Endodermal cell (in vitro differentiated cells): ENCODE results near the gene SPG7. TPM values are rescaled to one million over a fixed set of nuclear protein-coding genes. Genes with fewer than 3 reads are reported as not detected.

Experiments
- DNase-seq: peaks from one replicate; pipeline ENCODE4 v3.0.0-alpha.2; 2017
- H3K27ac ChIP-seq: 2 replicates; pipeline ENCODE4 v1.5.1; 2013; ENCODE audit warnings: mild to moderate bottlenecking, low read depth, low read length, moderate library complexity
- H3K27me3 ChIP-seq: 2 replicates; pipeline ENCODE4 v1.6.1; 2013; ENCODE audit warnings: mild to moderate bottlenecking, low read length, moderate library complexity; ENCODE audit not compliant: insufficient read depth, control insufficient read depth, poor library complexity, severe bottlenecking
- H3K36me3 ChIP-seq: 2 replicates; pipeline ENCODE4 v1.7.0; 2013; ENCODE audit warnings: mild to moderate bottlenecking, low read length, moderate library complexity; ENCODE audit not compliant: control insufficient read depth, insufficient read depth
- H3K4me1 ChIP-seq: one replicate; pipeline ENCODE4 v1.7.0; 2013; ENCODE audit warnings: low read length; ENCODE audit not compliant: control insufficient read depth, insufficient read depth
- H3K4me3 ChIP-seq: 2 replicates; pipeline ENCODE4 v1.5.1; 2013; ENCODE audit warnings: mild to moderate bottlenecking, low read length, moderate library complexity
- H3K9ac ChIP-seq: 2 replicates; pipeline ENCODE4 v1.6.1; 2013; ENCODE audit warnings: mild to moderate bottlenecking, low read length, moderate library complexity; ENCODE audit not compliant: poor library complexity, severe bottlenecking; ENCODE audit errors: extremely low read depth
- H3K9me3 ChIP-seq: 2 replicates; pipeline ENCODE4 v1.6.1; 2013; ENCODE audit warnings: mild to moderate bottlenecking, low read length, moderate library complexity; ENCODE audit not compliant: control insufficient read depth
- H3K27ac Mint-ChIP-seq: 2 replicates; pipeline ENCODE4 v1.8.0; 2020; ENCODE audit warnings: mixed read lengths
- H3K27me3 Mint-ChIP-seq: 2 replicates; pipeline ENCODE4 v1.8.0; 2021; ENCODE audit warnings: mild to moderate bottlenecking, mixed read lengths; ENCODE audit not compliant: insufficient read depth
- H3K36me3 Mint-ChIP-seq: 2 replicates; pipeline ENCODE4 v1.8.0; 2020; ENCODE audit warnings: low read depth, mixed read lengths
- H3K4me1 Mint-ChIP-seq: 2 replicates; pipeline ENCODE4 v1.8.0; 2020; ENCODE audit warnings: mixed read lengths
- H3K4me3 Mint-ChIP-seq: 2 replicates; pipeline ENCODE4 v1.8.0; 2020; ENCODE audit warnings: mild to moderate bottlenecking, moderate library complexity, mixed read lengths
- H3K9me3 Mint-ChIP-seq: 2 replicates; pipeline ENCODE4 v1.8.0; 2020; ENCODE audit warnings: mild to moderate bottlenecking, mixed read lengths
- WGBS, 2 experiments: methylation state at CpG; one replicate each; pipeline versions ENCODE4 v1.1.5 to v1.1.7; 2013; ENCODE audit warnings: missing lambda C conversion rate in 2 of 2, mixed read lengths in 1 of 2; ENCODE audit not compliant: insufficient coverage in 1 of 2, insufficient read length in 1 of 2; 5-methylcytosine and 5-hydroxymethylcytosine counted together
- total RNA-seq, 2 donors: library from RNA; stranded (reverse); fragmentation: NEBNext Ultra II Directional in 1 of 2; extraction: Animal tissue kit (Norgen Biotek cat#: 25700) in 1 of 2; gene quantifications; 2 replicates in 1 of 2; 3 replicates in 1 of 2; pipeline ENCODE4 v1.2.1, GENCODE V29; 2021
- TF ChIP-seq, protein P1 (sequence below): fragments of 200-600 bp; sonication (generic); conservative IDR thresholded peaks from 2 replicates; pipeline ENCODE4 v1.5.0; 2021; ENCODE audit warnings: antibody characterized with exemption, mild to moderate bottlenecking

Gene SPG7
- total RNA-seq, 2 donors from 2014 or later: 153 to 156 TPM

DNA sequence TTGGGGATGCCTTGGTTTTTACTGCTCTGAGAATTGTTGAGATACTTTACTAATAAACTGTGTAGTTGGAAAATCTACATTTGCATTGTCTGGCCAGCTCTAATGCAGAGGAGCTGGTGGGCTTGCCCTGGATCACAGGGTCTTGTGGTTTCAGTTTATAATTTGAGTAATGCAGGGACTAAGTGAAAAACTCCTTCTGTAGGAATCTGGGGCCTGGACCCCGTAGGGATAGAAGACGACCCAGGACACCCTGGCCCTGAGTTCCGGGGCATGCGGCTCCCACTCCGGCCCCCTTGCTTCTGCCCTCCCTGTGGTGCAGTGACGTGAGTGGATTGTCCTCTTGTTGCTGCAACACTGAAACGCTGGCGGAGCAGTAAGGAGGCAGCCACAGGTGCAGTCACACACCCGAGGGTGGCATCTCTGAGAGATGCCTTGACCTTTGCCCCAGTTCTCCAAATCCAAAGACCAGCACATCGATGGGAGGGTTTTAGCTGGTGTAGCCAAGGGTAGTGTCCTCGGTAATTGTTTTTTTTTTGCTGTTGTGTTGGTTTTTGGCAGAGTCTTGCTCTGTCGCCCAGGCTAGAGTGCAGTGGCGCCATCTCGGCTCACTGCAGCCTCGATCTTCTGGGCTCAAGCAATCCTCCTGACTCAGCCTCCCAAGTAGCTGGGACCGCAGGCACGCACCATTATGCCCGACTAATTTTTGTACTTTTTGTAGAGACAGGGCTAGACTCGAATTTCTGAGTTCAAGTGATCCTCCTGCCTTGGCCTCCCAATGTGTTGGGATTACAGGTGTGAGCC is 49.7 kb downstream of the SPG7 start:
- H3K27me3 Mint-ChIP-seq: no peaks in the 10 kb centered on the region

DNA sequence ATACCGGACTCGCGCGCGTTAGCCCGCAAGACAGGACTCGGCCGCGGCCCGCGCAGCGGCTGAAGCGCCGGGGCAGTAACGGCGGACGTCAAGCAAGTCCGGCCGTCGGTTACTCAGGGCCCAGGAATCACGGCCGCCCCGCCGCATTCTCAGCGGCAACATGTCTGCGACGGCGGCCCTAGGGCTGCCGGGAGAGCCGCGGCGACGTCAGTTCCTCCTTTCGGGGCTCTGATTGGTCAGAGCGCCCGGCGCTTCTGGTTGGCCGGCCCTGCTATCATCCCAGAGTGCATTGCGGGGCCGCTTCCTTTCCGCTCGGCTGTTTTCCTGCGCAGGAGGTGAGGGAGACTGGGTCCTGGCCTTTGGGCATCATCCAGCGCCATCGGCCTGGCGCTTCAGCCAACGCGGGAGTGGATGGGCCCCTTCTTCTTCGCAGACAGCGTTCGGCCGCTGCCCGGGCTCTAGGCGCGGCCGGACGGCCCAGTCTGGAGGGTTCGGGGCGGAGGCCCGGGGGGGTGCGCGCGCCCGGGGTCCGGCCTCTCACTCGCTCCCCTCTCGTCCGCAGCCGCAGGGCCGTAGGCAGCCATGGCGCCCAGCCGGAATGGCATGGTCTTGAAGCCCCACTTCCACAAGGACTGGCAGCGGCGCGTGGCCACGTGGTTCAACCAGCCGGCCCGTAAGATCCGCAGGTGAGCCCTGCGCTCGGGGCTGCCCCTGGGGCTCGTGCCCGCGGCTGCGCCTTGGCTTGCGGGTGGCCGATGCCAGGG is 52.4 kb downstream of the SPG7 start, which contains the start of gene RPL13:
TSS of gene RPL13 (plus strand) at position 305 of the 764 bp plus-strand sequence. CDS start at position 583, 278 bp downstream.
- WGBS, 2 experiments: 0% methylated on average over 27 to 87 of the region's 87 CpGs
- H3K36me3 ChIP-seq: peaks cover 64% of the 10 kb centered on the region
- H3K27me3 Mint-ChIP-seq: no peaks in the 10 kb centered on the region
- H3K27me3 ChIP-seq: no peaks in the 10 kb centered on the region
- TF ChIP-seq, protein P1, sequence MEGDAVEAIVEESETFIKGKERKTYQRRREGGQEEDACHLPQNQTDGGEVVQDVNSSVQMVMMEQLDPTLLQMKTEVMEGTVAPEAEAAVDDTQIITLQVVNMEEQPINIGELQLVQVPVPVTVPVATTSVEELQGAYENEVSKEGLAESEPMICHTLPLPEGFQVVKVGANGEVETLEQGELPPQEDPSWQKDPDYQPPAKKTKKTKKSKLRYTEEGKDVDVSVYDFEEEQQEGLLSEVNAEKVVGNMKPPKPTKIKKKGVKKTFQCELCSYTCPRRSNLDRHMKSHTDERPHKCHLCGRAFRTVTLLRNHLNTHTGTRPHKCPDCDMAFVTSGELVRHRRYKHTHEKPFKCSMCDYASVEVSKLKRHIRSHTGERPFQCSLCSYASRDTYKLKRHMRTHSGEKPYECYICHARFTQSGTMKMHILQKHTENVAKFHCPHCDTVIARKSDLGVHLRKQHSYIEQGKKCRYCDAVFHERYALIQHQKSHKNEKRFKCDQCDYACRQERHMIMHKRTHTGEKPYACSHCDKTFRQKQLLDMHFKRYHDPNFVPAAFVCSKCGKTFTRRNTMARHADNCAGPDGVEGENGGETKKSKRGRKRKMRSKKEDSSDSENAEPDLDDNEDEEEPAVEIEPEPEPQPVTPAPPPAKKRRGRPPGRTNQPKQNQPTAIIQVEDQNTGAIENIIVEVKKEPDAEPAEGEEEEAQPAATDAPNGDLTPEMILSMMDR: no peak
- peak within 1 kb of the TSS; percentile 94 for H3K4me3 Mint-ChIP-seq
- H3K36me3 Mint-ChIP-seq: peaks cover 58% of the 10 kb centered on the region
- peak within 1 kb of the TSS; percentile 97 for H3K27ac ChIP-seq
- no peaks in the 10 kb centered on the region for H3K9me3 Mint-ChIP-seq
- DNase-seq: peak; percentile 97
- H3K4me1 Mint-ChIP-seq: peaks cover 42% of the 10 kb centered on the region
- H3K9me3 ChIP-seq: no peaks in the 10 kb centered on the region
- H3K4me3 ChIP-seq: peak within 1 kb of the TSS; percentile 87
- H3K27ac Mint-ChIP-seq: peak within 1 kb of the TSS; percentile 99
- peak within 1 kb of the TSS; percentile 99 for H3K9ac ChIP-seq
- H3K4me1 ChIP-seq: peaks cover 8% of the 10 kb centered on the region

More for the DNA sequence above, 49.7 kb downstream of the SPG7 start:
- H3K4me3 ChIP-seq: no peak overlapping the region
- Mint-ChIP-seq H3K4me1 (peaks cover 17% of the 10 kb centered on the region), H3K4me3 (no peak overlapping the region), H3K27ac (peak overlapping the region; percentile 90), H3K9me3 (no peaks in the 10 kb centered on the region), H3K36me3 (peaks cover 46% of the 10 kb centered on the region)
- no peaks in the 10 kb centered on the region for H3K9me3 ChIP-seq
- WGBS, 2 experiments: 94 to 97% methylated on average over 16 to 19 of the region's 19 CpGs
- H3K27ac ChIP-seq: no peak overlapping the region
- peaks cover 52% of the 10 kb centered on the region for H3K36me3 ChIP-seq
- no peaks in the 10 kb centered on the region for H3K4me1 ChIP-seq
- no peak overlapping the region for H3K9ac ChIP-seq
- H3K27me3 ChIP-seq: no peaks in the 10 kb centered on the region
- TF ChIP-seq, protein P1: no peak
- DNase-seq: no peak

- H3K27me3 Mint-ChIP-seq: peaks cover 2% of the 10 kb centered on the region
- Histone ChIP-seq H3K36me3 (peaks cover 56% of the 10 kb centered on the region), H3K4me3 (peak overlapping the region; percentile 87), H3K9me3 (no peaks in the 10 kb centered on the region), H3K27ac (peak overlapping the region; percentile 97), H3K27me3 (no peaks in the 10 kb centered on the region), H3K9ac (peak overlapping the region; percentile 99), H3K4me1 (peaks cover 8% of the 10 kb centered on the region)
- peaks cover 51% of the 10 kb centered on the region for H3K36me3 Mint-ChIP-seq
- H3K4me3 Mint-ChIP-seq: peak overlapping the region; percentile 94
- no peak for DNase-seq
- TF ChIP-seq, protein P1: peak; percentile 26
- H3K9me3 Mint-ChIP-seq: no peaks in the 10 kb centered on the region
- peak overlapping the region; percentile 90 for H3K27ac Mint-ChIP-seq
- peaks cover 47% of the 10 kb centered on the region for H3K4me1 Mint-ChIP-seq
- WGBS, 2 experiments: 3 to 5% methylated on average over 36 to 58 of the region's 58 CpGs
Measured at GRCh38 chr16:89561142-89561883, 53.1 kb downstream of the SPG7 start.
